HG03521 (cell line): Measurements from ENCODE around the gene PXYLP1.

Experiments
- ATAC-seq: cut with Tn5 transposase; IDR thresholded peaks from one replicate; pipeline ENCODE4 v1.9.1; 2021; ENCODE audit warnings: mild to moderate bottlenecking, moderate library complexity; ENCODE audit not compliant: unreplicated experiment

The PXYLP1 gene

GRCh38 chr3:141320399-141321108, 88.9 kb downstream of the PXYLP1 start:
- no peak for ATAC-seq

- ATAC-seq = no peak
Measured at GRCh38 chr3:141321109-141321497, 89.5 kb downstream of the PXYLP1 start.

GRCh38 chr3:141323936-141324704, 92.5 kb downstream of the PXYLP1 start:
- no peak for ATAC-seq

GRCh38 chr3:141326123-141326522, 94.5 kb downstream of the PXYLP1 start:
- no peak for ATAC-seq

- no peak for ATAC-seq
Measured at GRCh38 chr3:141326626-141327025, 95.0 kb downstream of the PXYLP1 start.

GRCh38 chr3:141328286-141329166, 96.9 kb downstream of the PXYLP1 start:
- peak; percentile 54 for ATAC-seq

- ATAC-seq = no peak
Measured at GRCh38 chr3:141330235-141330634, 98.6 kb downstream of the PXYLP1 start.

GRCh38 chr3:141330718-141331376, 99.2 kb downstream of the PXYLP1 start:
- ATAC-seq = no peak

GRCh38 chr3:141331377-141332318, 100.0 kb downstream of the PXYLP1 start:
- ATAC-seq = no peak

- no peak for ATAC-seq
Measured at GRCh38 chr3:141332416-141332815, 100.8 kb downstream of the PXYLP1 start.

- ATAC-seq = no peak
Measured at GRCh38 chr3:141333836-141334626, 102.4 kb downstream of the PXYLP1 start.

- ATAC-seq = no peak
Measured at GRCh38 chr3:141334627-141335250, 103.1 kb downstream of the PXYLP1 start.

- no peak for ATAC-seq
Measured at GRCh38 chr3:141335531-141336061, 104.0 kb downstream of the PXYLP1 start.

GRCh38 chr3:141336672-141337522, 105.3 kb downstream of the PXYLP1 start:
- peak; percentile 87 for ATAC-seq

- no peak for ATAC-seq
Measured at GRCh38 chr3:141337523-141337854, 105.9 kb downstream of the PXYLP1 start.

- no peak for ATAC-seq
Measured at GRCh38 chr3:141337991-141338390, 106.4 kb downstream of the PXYLP1 start.

GRCh38 chr3:141338881-141339280, 107.3 kb downstream of the PXYLP1 start:
- no peak for ATAC-seq
